Skeletal muscle tissue (tissue), 4 donors: ENCODE data around the gene MRPL44. TPM values are rescaled to one million over a fixed set of nuclear protein-coding genes. Genes with fewer than 3 reads are reported as not detected.
A peak's percentile ranks its signal among the peaks of the same experiment; 100 is the strongest.

Source experiments
- H3K27ac ChIP-seq: one replicate; pipeline ENCODE4 v1.7.0; 2013; ENCODE audit warnings: mild to moderate bottlenecking, low read depth, low read length, inconsistent platforms
- H3K27me3 ChIP-seq, 3 donors: one replicate each; pipeline ENCODE4 v1.7.0; 2013; ENCODE audit warnings: low read length in 3 of 3; ENCODE audit not compliant: control insufficient read depth in 3 of 3, insufficient read depth in 3 of 3
- H3K36me3 ChIP-seq, 3 donors: one replicate each; pipeline ENCODE4 v1.7.0; 2013; ENCODE audit warnings: low read length in 3 of 3; ENCODE audit not compliant: control insufficient read depth in 3 of 3, insufficient read depth in 3 of 3
- H3K4me1 ChIP-seq, 3 donors: one replicate each; pipeline ENCODE4 v1.7.0; 2013; ENCODE audit warnings: low read length in 3 of 3, mild to moderate bottlenecking in 3 of 3; ENCODE audit not compliant: control insufficient read depth in 3 of 3, insufficient read depth in 3 of 3
- H3K4me3 ChIP-seq, 3 donors: one replicate each; pipeline ENCODE4 v1.7.0; 2013; ENCODE audit warnings: low read length in 3 of 3
- H3K9ac ChIP-seq, 3 donors: one replicate each; pipeline ENCODE4 v1.7.0; 2013; ENCODE audit warnings: low read length in 3 of 3, mild to moderate bottlenecking in 3 of 3, moderate library complexity in 2 of 3, low read depth in 1 of 3
- H3K9me3 ChIP-seq, 3 donors: one replicate each; pipeline ENCODE4 v1.7.0; 2013; ENCODE audit warnings: low read length in 3 of 3; ENCODE audit not compliant: control insufficient read depth in 3 of 3
- total RNA-seq: library from RNA; depleted of rRNA; stranded (reverse); fragments of >200 nt; gene quantifications from one replicate; pipeline ENCODE4 v1.2.3, GENCODE V29; 2014
- donor health status: Osteomylitis.

The MRPL44 gene
- total RNA-seq, 1 donor from 2014 or later, result 30.3 TPM

DNA sequence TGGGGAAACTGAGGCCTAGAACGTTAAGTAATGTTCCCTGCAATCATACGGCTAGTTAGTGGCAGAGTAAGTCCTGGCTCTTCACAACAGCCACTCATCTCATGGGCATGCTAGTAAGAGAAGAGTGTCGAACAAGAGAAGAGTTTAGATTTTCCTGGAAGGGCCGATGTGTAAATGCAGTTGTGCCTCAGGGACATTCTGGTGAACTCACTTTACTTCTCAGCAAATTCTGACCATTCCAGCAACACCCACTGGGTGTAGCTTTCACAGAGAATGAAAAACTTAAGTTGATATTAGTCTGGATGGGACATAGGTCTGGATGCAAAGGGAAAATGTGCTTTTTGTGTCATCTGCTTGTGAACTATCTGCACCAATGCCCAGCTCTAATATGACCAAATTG lies 23.5 kb downstream of the MRPL44 start:
- H3K9ac ChIP-seq, result no peak overlapping the region
- H3K36me3 ChIP-seq, result peaks cover 0 to 9% (median 3%) of the 10 kb centered on the region in 3 donors
- no peaks in the 10 kb centered on the region for H3K4me1 ChIP-seq

DNA sequence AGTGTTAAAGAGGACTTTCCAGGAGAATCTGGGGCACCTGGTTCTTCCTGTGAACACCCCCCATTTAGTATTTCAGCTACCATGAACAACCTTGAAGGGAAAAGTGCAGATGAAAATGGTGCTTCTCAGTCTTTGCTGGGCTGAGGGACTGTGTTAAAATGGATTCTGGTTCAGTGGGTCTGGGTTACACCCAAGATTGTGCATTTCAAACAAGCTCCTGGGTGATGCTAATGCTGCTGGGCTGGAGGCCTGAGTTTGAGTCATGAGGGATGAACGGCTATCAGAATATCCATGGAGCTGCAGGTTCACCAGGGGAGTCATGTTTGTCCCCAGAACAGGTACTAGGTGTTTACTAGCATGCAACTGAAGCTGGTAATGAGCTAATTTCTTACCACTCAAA lies 24.0 kb downstream of the MRPL44 start:
- no peak overlapping the region for H3K27ac ChIP-seq
- H3K9ac ChIP-seq, result no peak overlapping the region
- no peak overlapping the region for H3K4me3 ChIP-seq
- no peaks in the 10 kb centered on the region for H3K27me3 ChIP-seq
- H3K4me1 ChIP-seq, result no peaks in the 10 kb centered on the region
- peaks cover 0 to 12% (median 3%) of the 10 kb centered on the region in 3 donors for H3K36me3 ChIP-seq
- H3K9me3 ChIP-seq, result no peaks in the 10 kb centered on the region

More for the DNA sequence above, 23.5 kb downstream of the MRPL44 start:
- H3K27me3 ChIP-seq, result no peaks in the 10 kb centered on the region
- H3K4me3 ChIP-seq, result no peak overlapping the region
- no peaks in the 10 kb centered on the region for H3K9me3 ChIP-seq
- no peak overlapping the region for H3K27ac ChIP-seq

DNA sequence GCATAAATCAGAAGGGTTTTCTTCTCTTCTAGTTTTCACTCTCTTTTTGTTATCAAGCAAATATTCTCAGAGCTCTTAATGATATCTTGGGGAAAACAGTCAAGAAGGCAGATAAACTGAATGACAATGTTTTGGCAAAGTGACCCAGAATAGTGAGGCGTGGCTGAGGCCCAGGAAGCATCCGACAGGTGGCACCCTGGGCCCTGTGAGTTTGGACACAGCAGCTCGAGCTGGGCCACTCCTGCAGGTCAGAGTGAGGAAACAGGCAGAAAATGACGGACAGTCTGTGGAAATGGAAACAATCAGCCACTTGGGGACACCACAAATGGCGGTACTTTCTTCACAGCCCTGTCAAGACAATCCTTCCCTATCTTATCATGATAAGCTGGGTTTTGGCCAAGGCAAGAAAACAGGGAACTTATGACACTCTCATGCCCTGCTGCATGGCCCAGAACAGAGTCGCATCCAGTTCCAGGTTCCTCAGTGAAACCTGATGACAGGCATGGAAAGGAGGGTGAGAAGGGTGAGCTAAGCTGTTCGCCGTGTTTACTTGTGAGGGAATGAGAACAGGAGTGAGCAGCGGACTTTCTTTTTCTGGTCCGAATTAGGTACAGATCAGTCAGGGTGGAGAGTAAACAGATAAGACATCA lies 32.1 kb downstream of the MRPL44 start:
- no peak overlapping the region for H3K27ac ChIP-seq
- H3K36me3 ChIP-seq, result peaks cover 0 to 9% (median 0%) of the 10 kb centered on the region in 3 donors
- H3K4me3 ChIP-seq, result peak overlapping the region in 1 of 3 donors; percentile 24

DNA sequence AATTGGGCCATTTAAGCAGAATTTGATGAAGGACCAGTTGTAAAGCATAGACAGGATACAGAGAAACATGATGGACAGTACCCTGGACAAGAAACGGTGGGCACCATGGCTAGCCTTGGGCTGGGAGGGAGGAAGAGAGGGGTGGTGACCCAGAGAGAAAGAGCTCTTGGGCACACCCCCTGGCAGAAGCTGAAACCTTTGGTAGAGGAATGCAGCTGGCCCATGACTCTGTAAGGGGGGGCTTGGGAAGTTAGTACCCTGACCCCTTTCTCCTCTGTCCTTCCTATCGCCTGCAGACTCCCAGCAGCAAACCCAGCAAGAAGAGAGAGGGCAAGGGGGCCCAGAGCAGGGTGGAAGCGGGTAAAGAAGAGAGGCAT lies 32.6 kb downstream of the MRPL44 start:
- H3K36me3 ChIP-seq, result peaks cover 0 to 4% (median 0%) of the 10 kb centered on the region in 3 donors
- H3K27ac ChIP-seq, result no peak overlapping the region
- no peak overlapping the region for H3K9ac ChIP-seq
- no peaks in the 10 kb centered on the region for H3K27me3 ChIP-seq
- peak overlapping the region in 1 of 3 donors; percentile 24 for H3K4me3 ChIP-seq
- H3K4me1 ChIP-seq, result peaks cover 0 to 4% (median 0%) of the 10 kb centered on the region in 3 donors
- H3K9me3 ChIP-seq, result no peaks in the 10 kb centered on the region

More for the DNA sequence above, 32.1 kb downstream of the MRPL44 start:
- H3K4me1 ChIP-seq, result peaks cover 0 to 4% (median 0%) of the 10 kb centered on the region in 3 donors
- no peaks in the 10 kb centered on the region for H3K27me3 ChIP-seq
- no peaks in the 10 kb centered on the region for H3K9me3 ChIP-seq
- H3K9ac ChIP-seq, result no peak overlapping the region

DNA sequence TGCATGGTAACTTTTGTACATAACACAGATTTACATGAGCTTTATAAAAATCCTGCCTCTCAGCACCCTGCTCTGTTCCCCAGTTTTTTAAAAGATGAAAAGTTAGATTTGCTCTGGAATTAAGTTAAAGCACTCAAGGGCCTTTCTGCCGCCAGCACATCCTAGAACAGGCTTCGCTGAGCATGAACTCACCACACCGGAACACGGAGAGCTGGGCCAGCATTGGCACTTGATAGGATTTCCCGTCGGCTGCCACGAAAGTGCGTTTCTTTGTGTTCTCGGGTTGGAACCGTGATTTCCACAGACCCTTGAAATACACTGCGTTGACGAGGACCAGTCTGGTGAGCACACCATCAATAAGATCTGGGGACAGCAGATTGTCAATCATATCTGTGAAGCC lies 34.3 kb downstream of the MRPL44 start:
- H3K4me3 ChIP-seq, result no peak overlapping the region
- H3K36me3 ChIP-seq, result no peaks in the 10 kb centered on the region
- no peak overlapping the region for H3K9ac ChIP-seq
- peaks cover 0 to 4% (median 0%) of the 10 kb centered on the region in 3 donors for H3K4me1 ChIP-seq
- no peaks in the 10 kb centered on the region for H3K9me3 ChIP-seq
- no peaks in the 10 kb centered on the region for H3K27me3 ChIP-seq
- H3K27ac ChIP-seq, result no peak overlapping the region

DNA sequence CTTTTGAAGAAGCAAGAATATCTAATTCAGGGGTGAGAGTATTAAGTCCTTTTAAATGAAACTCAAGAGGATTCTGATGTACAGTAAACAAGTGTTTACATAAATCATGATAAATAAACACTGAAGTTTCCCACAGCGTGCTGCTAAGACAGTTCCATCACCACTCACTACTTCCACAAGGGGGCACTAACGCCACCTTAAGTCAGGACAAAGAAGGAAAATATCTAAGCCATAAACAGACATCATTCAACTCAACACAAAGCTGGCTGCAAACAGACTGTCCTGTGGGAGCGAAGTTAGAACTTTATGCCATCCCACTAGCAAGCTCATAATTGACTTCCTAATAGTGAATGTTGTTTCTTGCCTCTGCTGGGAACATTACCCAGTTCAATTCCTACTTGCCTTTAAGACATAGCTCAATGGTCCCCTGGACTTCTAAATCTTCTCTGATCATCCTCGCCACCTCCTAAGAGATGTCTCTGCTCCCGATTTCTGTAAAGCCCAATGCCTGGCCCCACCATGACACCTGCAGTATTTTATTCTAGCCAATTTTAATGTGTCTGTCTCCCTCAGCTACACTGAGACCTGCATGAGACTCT lies 36.5 kb downstream of the MRPL44 start:
- Histone ChIP-seq H3K4me1 (peaks cover 0 to 4% (median 0%) of the 10 kb centered on the region in 3 donors), H3K4me3 (no peak overlapping the region), H3K36me3 (no peaks in the 10 kb centered on the region), H3K9me3 (no peaks in the 10 kb centered on the region), H3K9ac (no peak overlapping the region), H3K27me3 (no peaks in the 10 kb centered on the region), H3K27ac (no peak overlapping the region)

GRCh38 chr2:223994562-223995162 lies 37.4 kb downstream of the MRPL44 start:
- H3K4me3 ChIP-seq, result no peak overlapping the region
- H3K27me3 ChIP-seq, result no peaks in the 10 kb centered on the region
- no peaks in the 10 kb centered on the region for H3K36me3 ChIP-seq
- H3K9ac ChIP-seq, result no peak overlapping the region
- H3K9me3 ChIP-seq, result no peaks in the 10 kb centered on the region
- H3K4me1 ChIP-seq, result peaks cover 0 to 9% (median 6%) of the 10 kb centered on the region in 3 donors
- H3K27ac ChIP-seq, result no peak overlapping the region

DNA sequence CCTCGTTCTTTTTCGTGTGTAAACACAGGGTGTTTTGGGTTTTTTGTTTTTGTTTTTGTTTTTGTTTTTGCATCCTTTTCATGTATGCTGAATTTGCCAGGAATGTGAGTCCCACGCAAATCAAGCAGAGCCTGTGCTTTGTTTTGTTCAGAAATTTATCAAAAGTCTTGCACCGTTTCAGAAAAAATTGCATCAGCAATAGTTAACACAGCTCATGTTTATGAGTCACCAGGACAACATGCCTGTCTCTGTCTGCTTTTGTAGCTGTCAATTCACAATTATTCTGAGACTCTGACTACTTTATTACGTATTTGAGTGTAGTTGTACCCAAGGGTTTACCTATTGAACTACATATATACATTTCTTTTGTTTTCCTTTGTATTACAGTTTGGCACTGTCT lies 38.3 kb downstream of the MRPL44 start:
- H3K9ac ChIP-seq, result no peak overlapping the region
- H3K4me3 ChIP-seq, result no peak overlapping the region
- no peaks in the 10 kb centered on the region for H3K27me3 ChIP-seq
- no peaks in the 10 kb centered on the region for H3K9me3 ChIP-seq
- H3K4me1 ChIP-seq, result peaks cover 5 to 18% (median 12%) of the 10 kb centered on the region in 3 donors
- H3K27ac ChIP-seq, result no peak overlapping the region
- H3K36me3 ChIP-seq, result no peaks in the 10 kb centered on the region

GRCh38 chr2:223996391-223996790 lies 39.1 kb downstream of the MRPL44 start:
- Histone ChIP-seq H3K4me1 (peaks cover 5 to 18% (median 12%) of the 10 kb centered on the region in 3 donors), H3K36me3 (no peaks in the 10 kb centered on the region), H3K9ac (no peak overlapping the region), H3K4me3 (no peak overlapping the region), H3K27ac (no peak overlapping the region), H3K27me3 (no peaks in the 10 kb centered on the region), H3K9me3 (no peaks in the 10 kb centered on the region)

- Histone ChIP-seq H3K4me1 (peaks cover 5 to 18% (median 12%) of the 10 kb centered on the region in 3 donors), H3K4me3 (no peak overlapping the region), H3K36me3 (no peaks in the 10 kb centered on the region), H3K27me3 (no peaks in the 10 kb centered on the region), H3K9me3 (no peaks in the 10 kb centered on the region), H3K9ac (no peak overlapping the region), H3K27ac (no peak overlapping the region)
Measured at GRCh38 chr2:223997938-223998337, 40.7 kb downstream of the MRPL44 start.
